ENCODE results near the gene CIZ1.

The CIZ1 gene

DNA sequence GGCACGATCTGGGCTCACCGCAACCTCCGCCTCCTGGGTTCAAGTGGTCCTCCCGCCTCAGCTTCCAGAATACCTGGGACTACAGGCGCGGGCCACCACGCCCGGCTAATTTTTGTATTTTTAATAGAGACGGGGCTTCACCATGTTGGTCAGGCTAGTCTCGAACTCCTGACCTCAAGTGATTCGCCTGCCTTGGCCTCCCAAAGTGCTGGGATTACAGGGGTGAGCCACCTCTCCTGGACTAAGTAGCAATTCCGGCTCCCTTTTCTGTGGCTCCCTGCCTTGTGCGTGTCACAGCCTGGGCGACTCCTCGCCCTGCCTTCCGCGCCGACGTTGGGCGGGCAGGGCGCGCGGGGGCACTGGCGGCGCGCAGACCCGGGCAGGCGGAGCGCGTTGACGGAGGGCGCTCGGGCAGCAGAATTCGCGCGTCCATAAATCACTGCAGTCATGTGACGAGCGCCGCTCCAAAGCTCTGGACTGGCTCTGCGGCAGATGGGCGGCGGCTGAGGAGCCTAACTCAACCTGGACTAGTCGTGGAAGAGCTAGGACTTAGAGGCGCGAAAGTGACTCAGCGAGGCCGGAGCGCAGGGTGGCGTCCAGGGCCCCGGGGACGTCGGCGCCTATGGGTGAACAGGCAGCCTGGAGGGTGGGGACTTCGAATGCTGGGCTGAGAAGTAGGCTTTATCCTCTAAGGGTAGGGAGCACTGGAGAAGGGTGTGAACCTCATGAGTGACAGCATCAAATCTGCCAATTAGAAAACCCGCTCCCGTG lies 1.4 kb upstream of the CIZ1 start:
- no peak overlapping the region for H3K4me3 ChIP-seq (ENCODE audit: low read depth, low read length)
- TF ChIP-seq, protein P1, sequence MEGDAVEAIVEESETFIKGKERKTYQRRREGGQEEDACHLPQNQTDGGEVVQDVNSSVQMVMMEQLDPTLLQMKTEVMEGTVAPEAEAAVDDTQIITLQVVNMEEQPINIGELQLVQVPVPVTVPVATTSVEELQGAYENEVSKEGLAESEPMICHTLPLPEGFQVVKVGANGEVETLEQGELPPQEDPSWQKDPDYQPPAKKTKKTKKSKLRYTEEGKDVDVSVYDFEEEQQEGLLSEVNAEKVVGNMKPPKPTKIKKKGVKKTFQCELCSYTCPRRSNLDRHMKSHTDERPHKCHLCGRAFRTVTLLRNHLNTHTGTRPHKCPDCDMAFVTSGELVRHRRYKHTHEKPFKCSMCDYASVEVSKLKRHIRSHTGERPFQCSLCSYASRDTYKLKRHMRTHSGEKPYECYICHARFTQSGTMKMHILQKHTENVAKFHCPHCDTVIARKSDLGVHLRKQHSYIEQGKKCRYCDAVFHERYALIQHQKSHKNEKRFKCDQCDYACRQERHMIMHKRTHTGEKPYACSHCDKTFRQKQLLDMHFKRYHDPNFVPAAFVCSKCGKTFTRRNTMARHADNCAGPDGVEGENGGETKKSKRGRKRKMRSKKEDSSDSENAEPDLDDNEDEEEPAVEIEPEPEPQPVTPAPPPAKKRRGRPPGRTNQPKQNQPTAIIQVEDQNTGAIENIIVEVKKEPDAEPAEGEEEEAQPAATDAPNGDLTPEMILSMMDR (IDR thresholded peaks at IDR 0.05; ENCODE audit: borderline replicate concordance, insufficient read depth, low read depth, low read length): peak; percentile 44; the same call in 1 of the 2 replicates

DNA sequence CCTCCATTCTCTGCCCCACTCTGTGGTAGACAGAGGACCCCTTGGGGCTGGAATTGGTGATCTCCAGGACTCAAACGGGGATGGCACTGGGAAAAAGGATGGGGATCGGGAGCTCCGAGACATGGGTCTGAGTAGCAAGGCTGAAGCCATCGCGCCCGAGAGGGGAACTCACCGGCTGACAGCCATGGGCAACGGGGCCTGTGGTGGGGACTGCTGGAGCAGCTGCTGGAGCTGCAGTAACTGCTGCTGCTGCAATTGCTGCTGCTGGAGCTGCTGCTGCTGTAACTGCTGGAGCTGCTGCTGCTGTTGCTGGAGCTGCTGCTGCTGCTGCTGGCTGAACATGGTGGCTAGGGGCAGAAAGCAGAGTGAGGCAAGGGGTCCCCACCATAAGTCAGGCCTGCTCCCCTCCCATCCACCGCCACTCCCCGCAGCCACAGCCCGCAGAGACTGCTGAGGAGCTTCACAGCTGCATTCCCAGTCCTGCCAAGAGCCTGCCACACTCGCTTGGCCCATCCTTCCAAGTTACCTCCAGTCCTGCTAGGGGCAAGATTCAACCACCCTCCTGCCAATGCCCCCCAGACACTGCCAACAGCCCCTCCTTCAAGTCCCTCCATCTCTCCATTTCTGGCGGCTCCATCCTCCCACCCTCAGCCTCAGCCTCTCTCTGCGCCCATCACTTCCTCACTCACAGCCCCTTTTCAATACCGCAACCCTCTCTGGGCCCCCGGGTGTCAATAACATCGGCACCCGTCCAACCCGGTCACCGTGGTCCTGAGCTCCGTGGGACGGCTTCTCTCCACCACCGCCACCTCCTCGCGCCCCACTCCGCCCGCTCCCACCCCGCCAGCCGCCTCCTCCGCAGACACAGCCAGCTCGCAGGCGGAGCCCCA lies 611 bp downstream of the CIZ1 start:
- peak overlapping the region; percentile 90 for H3K4me3 ChIP-seq (ENCODE audit: low read depth, low read length)
- TF ChIP-seq, protein P1 (IDR thresholded peaks at IDR 0.05; ENCODE audit: borderline replicate concordance, insufficient read depth, low read depth, low read length): no peak

DNA sequence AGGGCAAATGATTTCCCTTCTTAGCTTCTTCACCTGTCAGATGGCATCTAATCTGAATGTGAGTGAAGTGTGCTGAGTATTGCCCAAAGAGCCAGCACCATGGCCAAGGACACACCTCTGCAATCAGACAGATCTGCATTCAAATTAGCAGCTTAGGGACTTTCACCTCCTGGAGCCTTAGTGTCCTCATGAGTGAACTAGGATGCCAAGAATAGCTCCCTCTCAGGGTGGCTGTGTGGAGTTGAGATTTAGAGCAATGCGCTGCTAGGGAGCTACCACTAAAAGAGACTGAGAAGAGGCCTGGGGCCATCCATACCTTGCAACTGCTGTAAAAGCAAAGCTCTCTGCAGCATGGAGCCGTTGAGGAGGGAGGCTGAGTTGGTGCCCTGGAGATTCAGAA lies 1.4 kb downstream of the CIZ1 start:
- H3K4me3 ChIP-seq (ENCODE audit: low read depth, low read length): no peak overlapping the region
- TF ChIP-seq, protein P1 (IDR thresholded peaks at IDR 0.05; ENCODE audit: borderline replicate concordance, insufficient read depth, low read depth, low read length): no peak

DNA sequence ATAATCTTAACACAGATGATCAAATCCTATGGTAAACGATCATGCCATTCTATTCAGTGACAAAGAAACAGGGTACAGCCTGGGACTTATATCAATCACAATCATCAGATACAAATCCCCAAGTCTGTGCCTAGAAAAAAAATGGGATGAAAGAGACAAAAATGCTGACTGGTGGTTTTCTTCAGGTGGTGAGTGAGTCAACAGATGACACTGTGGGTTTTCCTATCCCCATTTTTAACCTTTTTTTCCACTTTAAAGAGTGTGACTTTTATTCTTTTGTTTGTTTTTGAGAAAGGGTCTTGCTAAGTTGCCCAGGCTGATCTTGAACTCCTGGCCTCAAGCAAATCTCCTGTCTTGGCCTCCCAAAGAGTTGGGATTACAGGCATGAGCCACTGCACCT lies 3.2 kb downstream of the CIZ1 start:
- no peak overlapping the region for H3K4me3 ChIP-seq (ENCODE audit: low read depth, low read length)
- TF ChIP-seq, protein P1 (IDR thresholded peaks at IDR 0.05; ENCODE audit: borderline replicate concordance, insufficient read depth, low read depth, low read length): no peak

DNA sequence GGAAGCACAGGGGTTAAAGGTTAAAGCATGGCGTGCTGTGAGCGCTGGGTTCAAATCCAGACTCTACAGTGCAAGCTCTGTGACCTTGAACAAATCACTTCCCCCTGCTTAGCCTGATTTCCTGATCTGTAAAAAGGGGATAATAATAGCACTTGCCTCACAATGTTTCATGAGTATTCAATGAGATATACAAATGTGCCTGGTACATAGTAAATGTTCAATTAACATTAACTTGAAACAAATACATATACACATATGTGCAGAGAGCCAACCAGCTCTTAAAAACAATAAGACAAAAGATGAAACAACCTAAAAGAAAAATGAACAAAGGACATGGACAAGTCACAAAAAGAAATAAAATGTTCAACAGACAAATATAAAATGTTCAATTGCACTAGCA lies 4.0 kb downstream of the CIZ1 start:
- no peak overlapping the region for H3K4me3 ChIP-seq (ENCODE audit: low read depth, low read length)
- TF ChIP-seq, protein P1 (IDR thresholded peaks at IDR 0.05; ENCODE audit: borderline replicate concordance, insufficient read depth, low read depth, low read length): no peak

DNA sequence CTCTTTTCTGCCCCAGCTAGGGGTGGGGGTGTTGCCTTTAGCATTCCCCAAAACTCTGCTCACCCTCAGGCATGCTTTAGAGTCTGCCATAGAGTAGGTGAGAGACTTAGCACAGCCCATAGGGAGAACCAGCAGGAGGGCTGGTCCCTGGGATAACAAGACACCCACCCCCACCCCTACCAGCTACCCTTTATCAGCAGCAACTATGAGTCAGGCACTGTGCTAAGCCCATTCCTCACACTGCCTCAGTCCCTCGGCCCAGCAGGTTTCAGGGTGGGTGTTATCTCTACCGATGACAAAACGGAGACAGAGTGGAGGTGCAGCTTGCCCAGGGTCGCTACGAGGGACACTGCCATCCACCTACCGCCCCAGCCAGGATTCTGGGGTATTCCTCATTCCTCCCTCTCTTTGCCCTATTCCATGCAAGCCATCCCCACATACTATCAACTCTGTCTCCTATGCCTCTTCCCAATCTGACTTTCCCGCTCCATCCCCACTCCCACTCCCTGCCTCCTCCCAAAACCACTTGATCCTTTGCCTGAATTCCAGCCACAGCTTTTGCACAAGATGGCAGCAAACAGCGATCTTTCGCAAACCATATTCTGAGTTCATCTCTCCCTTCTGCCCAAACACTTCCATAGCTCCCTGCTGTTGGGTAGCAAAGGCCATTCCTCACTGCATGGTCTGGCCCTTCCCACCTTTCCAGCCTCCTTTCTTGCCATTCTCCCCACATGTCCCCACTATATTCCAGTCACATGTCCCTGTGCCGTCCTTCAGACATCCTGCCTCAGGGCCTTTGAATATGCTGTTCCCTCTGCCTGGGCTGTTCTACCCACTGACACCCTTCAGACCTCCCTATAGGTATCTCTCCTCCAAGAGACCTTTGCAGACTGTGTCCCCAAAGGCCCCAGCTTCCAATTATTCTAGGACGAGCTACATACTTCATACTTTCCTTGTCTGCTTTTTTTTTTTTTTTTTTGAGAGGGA lies 5.1 kb downstream of the CIZ1 start:
- TF ChIP-seq, protein P1 (IDR thresholded peaks at IDR 0.05; ENCODE audit: borderline replicate concordance, insufficient read depth, low read depth, low read length): no peak
- H3K4me3 ChIP-seq (ENCODE audit: low read depth, low read length): no peak overlapping the region
